Mesenchymal stem cell (in vitro differentiated cells and primary cell): ENCODE data around the gene TUBB4B.
A peak's percentile ranks its signal among the peaks of the same experiment; 100 is the strongest.

Experiments used
- DNase-seq: peaks from one replicate; pipeline ENCODE4 v3.0.0-alpha.2; 2013
- H2AFZ ChIP-seq: one replicate; pipeline ENCODE4 v1.6.1; 2013; ENCODE audit warnings: low read depth, mild to moderate bottlenecking, control low read depth, inconsistent platforms, low read length, moderate library complexity
- H2AK5ac ChIP-seq: 2 replicates; pipeline ENCODE4 v1.6.1; 2013; ENCODE audit warnings: low read length, moderate library complexity, mild to moderate bottlenecking, inconsistent platforms; ENCODE audit not compliant: severe bottlenecking
- H2BK120ac ChIP-seq: one replicate; pipeline ENCODE4 v1.6.1; 2013; ENCODE audit warnings: low read depth, mild to moderate bottlenecking, inconsistent platforms, low read length, moderate library complexity
- H2BK12ac ChIP-seq, 2 experiments: one replicate each; pipeline ENCODE4 v1.6.1; 2013; ENCODE audit warnings: inconsistent platforms in 2 of 2, low read length in 2 of 2, mild to moderate bottlenecking in 2 of 2, moderate library complexity in 2 of 2, control low read depth in 1 of 2
- H2BK15ac ChIP-seq: one replicate; pipeline ENCODE4 v1.6.1; 2013; ENCODE audit warnings: mild to moderate bottlenecking, low read depth, inconsistent platforms; ENCODE audit not compliant: poor library complexity, severe bottlenecking
- H2BK5ac ChIP-seq: 2 replicates; pipeline ENCODE4 v1.6.1; 2013; ENCODE audit warnings: low read depth, mild to moderate bottlenecking, low read length, control low read depth, inconsistent platforms; ENCODE audit not compliant: poor library complexity, severe bottlenecking
- H3K14ac ChIP-seq, 2 experiments: one replicate each; pipeline ENCODE4 v1.6.1; 2013; ENCODE audit warnings: inconsistent platforms in 2 of 2, low read length in 2 of 2, control low read depth in 1 of 2, mild to moderate bottlenecking in 1 of 2, moderate library complexity in 1 of 2
- H3K18ac ChIP-seq, 2 experiments: one replicate each; pipeline ENCODE4 v1.6.1; 2013; ENCODE audit warnings: inconsistent platforms in 2 of 2, low read length in 2 of 2, control low read depth in 1 of 2, low read depth in 1 of 2, mild to moderate bottlenecking in 1 of 2
- H3K23ac ChIP-seq, 2 experiments: one replicate each; pipeline ENCODE4 v1.6.1; 2013; ENCODE audit warnings: inconsistent platforms in 2 of 2, low read length in 2 of 2, mild to moderate bottlenecking in 2 of 2, moderate library complexity in 2 of 2, control low read depth in 1 of 2
- H3K27ac ChIP-seq: 2 replicates; pipeline ENCODE4 v1.5.1; 2013; ENCODE audit warnings: mild to moderate bottlenecking, moderate library complexity, low read length, control low read depth, inconsistent platforms; ENCODE audit not compliant: poor library complexity, severe bottlenecking
- H3K27me3 ChIP-seq, 2 experiments: 2 replicates each; pipeline versions ENCODE4 v1.6.1 to v1.7.0; 2013; ENCODE audit warnings: low read length in 2 of 2, mild to moderate bottlenecking in 2 of 2, moderate library complexity in 2 of 2, control low read depth in 1 of 2, inconsistent platforms in 1 of 2; ENCODE audit not compliant: control insufficient read depth in 1 of 2, insufficient read depth in 1 of 2
- H3K36me3 ChIP-seq, 2 experiments: 2 replicates each; pipeline versions ENCODE4 v1.6.1 to v1.7.0; 2013; ENCODE audit warnings: low read length in 2 of 2, control low read depth in 1 of 2, inconsistent platforms in 1 of 2, low read depth in 1 of 2, mild to moderate bottlenecking in 1 of 2; ENCODE audit not compliant: insufficient read depth in 2 of 2, control insufficient read depth in 1 of 2
- H3K4ac ChIP-seq, 2 experiments: one replicate each; pipeline ENCODE4 v1.6.1; 2013; ENCODE audit warnings: inconsistent platforms in 2 of 2, low read length in 2 of 2, mild to moderate bottlenecking in 2 of 2, moderate library complexity in 2 of 2, control low read depth in 1 of 2, low read depth in 1 of 2
- H3K4me1 ChIP-seq: 2 replicates; pipeline ENCODE4 v1.6.1; 2013; ENCODE audit warnings: low read depth, low read length, control low read depth; ENCODE audit not compliant: control insufficient read depth, insufficient read depth
- H3K4me2 ChIP-seq: 2 replicates; pipeline ENCODE4 v1.6.1; 2013; ENCODE audit warnings: low read length, mild to moderate bottlenecking, inconsistent platforms; ENCODE audit not compliant: poor library complexity, severe bottlenecking
- H3K4me3 ChIP-seq, 2 experiments: 2 replicates each; pipeline versions ENCODE4 v1.5.1 to v1.7.0; 2013; ENCODE audit warnings: low read length in 2 of 2, mild to moderate bottlenecking in 2 of 2, control low read depth in 1 of 2, low read depth in 1 of 2; ENCODE audit not compliant: insufficient read depth in 1 of 2
- H3K79me1 ChIP-seq: replicated peaks from 2 replicates; pipeline ENCODE4 v1.6.1; 2013; ENCODE audit warnings: mild to moderate bottlenecking, control low read depth, low read length, inconsistent platforms; ENCODE audit not compliant: poor library complexity, severe bottlenecking
- H3K9ac ChIP-seq: 2 replicates; pipeline ENCODE4 v1.7.0; 2013; ENCODE audit warnings: mild to moderate bottlenecking, low read length, moderate library complexity
- H3K9me3 ChIP-seq: 2 replicates; pipeline ENCODE4 v1.7.0; 2013; ENCODE audit warnings: mild to moderate bottlenecking, low read length; ENCODE audit not compliant: control insufficient read depth
- H4K8ac ChIP-seq: one replicate; pipeline ENCODE4 v1.6.1; 2013; ENCODE audit warnings: inconsistent platforms, mild to moderate bottlenecking, low read length, moderate library complexity
- H4K91ac ChIP-seq: one replicate; pipeline ENCODE4 v1.6.1; 2013; ENCODE audit warnings: mild to moderate bottlenecking, low read length, inconsistent platforms
- WGBS: methylation state at CpG from one replicate; pipeline ENCODE4 v1.1.7; 2013; ENCODE audit warnings: mixed read lengths; 5-methylcytosine and 5-hydroxymethylcytosine counted together

TUBB4B gene

DNA sequence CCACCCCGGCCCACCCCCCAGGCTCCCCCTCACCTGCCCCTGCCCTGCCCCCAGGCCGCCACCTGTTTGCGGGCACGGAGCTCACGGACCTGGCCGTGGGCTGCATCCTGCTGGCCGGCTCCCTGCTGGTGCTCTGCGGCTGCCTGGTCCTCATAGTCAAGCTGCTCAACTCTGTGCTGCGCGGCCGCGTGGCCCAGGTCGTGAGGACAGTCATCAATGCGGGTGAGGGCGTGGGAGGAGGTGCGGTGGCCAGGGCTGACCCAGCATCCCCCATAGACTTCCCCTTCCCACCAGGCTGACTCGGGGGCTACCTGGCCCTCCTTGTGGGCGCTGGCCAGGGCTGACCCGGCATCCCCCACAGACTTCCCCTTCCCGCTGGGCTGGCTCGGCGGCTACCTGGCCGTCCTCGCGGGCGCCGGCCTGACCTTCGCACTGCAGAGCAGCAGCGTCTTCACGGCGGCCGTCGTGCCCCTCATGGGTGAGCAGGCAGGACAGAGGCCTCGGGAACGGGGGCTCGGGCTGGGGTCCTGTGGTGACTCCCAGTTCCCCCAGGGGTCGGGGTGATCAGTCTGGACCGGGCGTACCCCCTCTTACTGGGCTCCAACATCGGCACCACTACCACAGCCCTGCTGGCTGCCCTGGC lies 6.9 kb upstream of the TUBB4B start:
- Histone ChIP-seq H3K27ac (no peak overlapping the region), H3K4me2 (no peak overlapping the region), H2BK120ac (no peak overlapping the region), H2AFZ (no peak overlapping the region), H3K14ac (no peak overlapping the region), H3K23ac (no peak overlapping the region), H3K4ac (no peak overlapping the region), H2BK5ac (no peak overlapping the region), H3K4me3 (no peak overlapping the region), H2BK12ac (no peak overlapping the region), H3K9me3 (no peaks in the 10 kb centered on the region), H3K36me3 (peaks cover 0 to 3% of the 10 kb centered on the region in 2 experiments), H3K18ac (no peak overlapping the region), H3K27me3 (peaks cover 0 to 60% of the 10 kb centered on the region in 2 experiments), H3K4me1 (peaks cover 35% of the 10 kb centered on the region), H3K79me1 (peaks cover 21% of the 10 kb centered on the region), H2AK5ac (no peak overlapping the region), H4K91ac (peak overlapping the region; percentile 6), H4K8ac (no peak overlapping the region), H3K9ac (no peak overlapping the region), H2BK15ac (no peak overlapping the region)
- no peak for DNase-seq
- 89% methylated on average over 39 of the region's 40 CpGs for WGBS

DNA sequence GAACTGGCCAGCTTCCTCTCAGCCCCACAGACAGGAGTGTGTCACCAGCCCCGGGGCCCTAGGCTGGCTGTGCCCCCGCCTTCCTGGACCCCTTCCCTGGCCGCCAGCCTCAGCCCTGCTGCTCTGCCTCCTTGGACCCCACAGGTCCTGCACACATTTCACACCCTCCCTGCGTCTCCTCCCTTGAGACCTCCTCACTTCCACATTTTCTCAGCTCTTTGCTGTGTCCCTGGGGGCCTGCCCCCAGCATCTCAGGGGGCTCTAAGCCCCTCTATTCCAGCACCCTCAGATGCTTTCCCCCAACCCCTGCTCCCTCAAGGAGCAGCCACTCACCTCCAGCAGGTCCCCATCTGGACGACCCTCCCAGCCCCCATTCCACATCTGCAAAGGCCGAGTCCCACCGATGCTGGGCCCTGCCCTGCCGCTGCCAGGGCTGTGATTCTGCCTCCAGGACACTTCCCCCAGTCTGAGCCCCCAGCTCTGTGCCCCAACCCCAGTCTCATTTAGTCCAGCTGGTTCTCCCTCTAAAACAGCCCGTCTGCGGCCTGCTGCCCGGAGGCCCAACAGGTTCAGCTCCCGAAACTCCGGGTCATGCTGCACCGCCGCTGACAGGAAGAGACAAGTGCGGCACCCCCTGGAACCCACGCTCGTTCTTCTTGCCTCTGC lies 6.2 kb upstream of the TUBB4B start:
- Histone ChIP-seq H2AK5ac (no peak overlapping the region), H3K4me3 (no peak overlapping the region), H3K9me3 (no peaks in the 10 kb centered on the region), H3K23ac (no peak overlapping the region), H3K36me3 (peaks cover 0 to 3% of the 10 kb centered on the region in 2 experiments), H2BK120ac (no peak overlapping the region), H4K8ac (no peak overlapping the region), H4K91ac (no peak overlapping the region), H3K4ac (no peak overlapping the region), H3K18ac (no peak overlapping the region), H2BK5ac (no peak overlapping the region), H2AFZ (no peak overlapping the region), H3K9ac (no peak overlapping the region), H3K27me3 (peaks cover 0 to 53% of the 10 kb centered on the region in 2 experiments), H2BK12ac (no peak overlapping the region), H2BK15ac (no peak overlapping the region), H3K79me1 (peaks cover 21% of the 10 kb centered on the region), H3K27ac (no peak overlapping the region), H3K4me1 (peaks cover 36% of the 10 kb centered on the region), H3K4me2 (no peak overlapping the region), H3K14ac (no peak overlapping the region)
- no peak for DNase-seq
- 87% methylated on average over 17 of the region's 18 CpGs for WGBS

DNA sequence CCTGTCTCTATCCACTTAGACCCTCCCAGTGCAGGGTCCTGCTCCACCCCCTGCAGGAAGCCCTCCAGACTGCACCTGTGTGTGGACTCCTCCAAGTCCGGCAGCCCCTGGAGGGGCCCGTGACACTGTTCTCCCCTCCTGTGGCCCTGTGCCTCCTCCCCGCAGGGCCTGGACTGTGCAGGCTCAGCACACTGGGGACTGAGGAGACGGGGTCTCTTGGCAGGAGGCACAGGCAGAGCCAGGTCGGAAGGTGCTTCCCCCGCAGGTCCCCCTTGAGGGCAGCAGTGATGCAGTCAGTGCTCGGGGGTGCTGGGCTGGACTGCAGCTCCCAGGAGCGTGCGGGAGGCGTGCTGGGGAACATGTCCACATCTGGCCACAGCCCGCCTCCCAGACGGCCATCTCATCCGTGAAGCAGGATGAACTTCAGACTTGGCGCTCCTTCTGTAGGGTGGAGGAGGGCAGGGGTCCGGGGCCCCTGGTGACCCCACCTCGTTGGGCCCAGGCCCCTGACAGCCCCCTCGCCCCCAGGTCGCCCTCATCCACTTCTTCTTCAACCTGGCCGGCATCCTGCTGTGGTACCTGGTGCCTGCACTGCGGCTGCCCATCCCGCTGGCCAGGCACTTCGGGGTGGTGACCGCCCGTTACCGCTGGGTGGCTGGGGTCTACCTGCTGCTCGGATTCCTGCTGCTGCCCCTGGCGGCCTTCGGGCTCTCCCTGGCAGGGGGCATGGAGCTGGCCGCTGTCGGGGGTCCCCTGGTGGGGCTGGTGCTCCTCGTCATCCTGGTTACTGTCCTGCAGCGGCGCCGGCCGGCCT lies 5.5 kb upstream of the TUBB4B start:
- Histone ChIP-seq H2AFZ (no peak overlapping the region), H2BK120ac (no peak overlapping the region), H4K8ac (no peak overlapping the region), H3K4ac (no peak overlapping the region), H3K9me3 (no peaks in the 10 kb centered on the region), H3K23ac (no peak overlapping the region), H2BK12ac (no peak overlapping the region), H3K4me3 (no peak overlapping the region), H2BK15ac (no peak overlapping the region), H3K4me2 (no peak overlapping the region), H3K36me3 (peaks cover 0 to 3% of the 10 kb centered on the region in 2 experiments), H3K14ac (no peak overlapping the region), H3K18ac (no peak overlapping the region), H3K4me1 (peaks cover 36% of the 10 kb centered on the region), H3K27me3 (peaks cover 0 to 46% of the 10 kb centered on the region in 2 experiments), H2AK5ac (no peak overlapping the region), H4K91ac (no peak overlapping the region), H2BK5ac (no peak overlapping the region), H3K9ac (no peak overlapping the region), H3K79me1 (peaks cover 21% of the 10 kb centered on the region), H3K27ac (no peak overlapping the region)
- DNase-seq: no peak
- WGBS: 84% methylated on average over 35 of the region's 35 CpGs
